SK-N-SH (cell line): ENCODE results near the gene TTC19. TPM values are rescaled to one million over a fixed set of nuclear protein-coding genes. Genes with fewer than 3 reads are reported as not detected.

Experiments
- CTCF ChIA-PET: fragments of 300-600, 350-600 bp; formaldehyde crosslinking; extraction: SDS; loops from one replicate; lab custom pipeline; 2021; lab: Yijun Ruan, JAX
- POLR2A ChIA-PET: fragments of 350-600 bp; sonication (Branson Sonifier 250); formaldehyde crosslinking; extraction: SDS; loops from one replicate; lab custom pipeline; 2020; ENCODE audit warnings: antibody characterized with exemption, inconsistent platforms; lab: Yijun Ruan, JAX
- DNase-seq: peaks from one replicate; pipeline ENCODE4 v3.0.0; 2012
- H2AFZ ChIP-seq: fragments of 200-600 bp; sonication (generic); 2 replicates; pipeline ENCODE4 v1.8.1; 2016; ENCODE audit warnings: antibody characterized with exemption, mild to moderate bottlenecking, low read depth
- H3F3A ChIP-seq: fragments of 200-600 bp; sonication (generic); replicated peaks from 2 replicates; pipeline ENCODE3; 2016; ENCODE audit warnings: antibody characterized with exemption, mild to moderate bottlenecking; ENCODE audit not compliant: insufficient read depth
- H3K27ac ChIP-seq, 2 experiments: fragments of 200-500 bp in 1 of 2; fragments of 200-600 bp in 1 of 2; sonication (Bioruptor generic) in 1 of 2; sonication (generic), shearing (Covaris generic) in 1 of 2; 2 replicates each; pipeline versions ENCODE4 v1.5.1 to v1.6.1; 2014 to 2016; ENCODE audit warnings: low read depth in 2 of 2, inconsistent platforms in 1 of 2, low read length in 1 of 2, mild to moderate bottlenecking in 1 of 2, mixed read lengths in 1 of 2
- H3K27me3 ChIP-seq: fragments of 200-600 bp; sonication (generic), shearing (Covaris generic); 2 replicates; pipeline ENCODE4 v1.6.1; 2016; ENCODE audit warnings: mixed run types; ENCODE audit not compliant: insufficient read depth
- H3K36me3 ChIP-seq, 2 experiments: fragments of 200-500 bp in 1 of 2; fragments of 200-600 bp in 1 of 2; sonication (Bioruptor generic) in 1 of 2; sonication (generic) in 1 of 2; replicated peaks in 1 of 2; 2 replicates each; pipeline versions ENCODE3 to v1.5.1; 2014 to 2016; ENCODE audit warnings: low read length in 1 of 2, mild to moderate bottlenecking in 1 of 2; ENCODE audit not compliant: insufficient read depth in 2 of 2, control insufficient read depth in 1 of 2
- H3K4me1 ChIP-seq, 2 experiments: fragments of 200-500 bp in 1 of 2; fragments of 200-600 bp in 1 of 2; sonication (Bioruptor generic) in 1 of 2; sonication (generic), shearing (Covaris generic) in 1 of 2; 2 replicates each; pipeline versions ENCODE4 v1.5.1 to v1.6.1; 2014 to 2016; ENCODE audit warnings: low read depth in 1 of 2, low read length in 1 of 2, mixed run types in 1 of 2; ENCODE audit not compliant: insufficient read depth in 2 of 2, control insufficient read depth in 1 of 2
- H3K4me2 ChIP-seq: fragments of 200-600 bp; sonication (generic), shearing (Covaris generic); 2 replicates; pipeline ENCODE4 v1.6.1; 2017; ENCODE audit warnings: mixed run types
- H3K4me3 ChIP-seq, 2 experiments: fragments of 200-500 bp in 1 of 2; fragments of 200-600 bp in 1 of 2; sonication (Bioruptor generic) in 1 of 2; sonication (generic), shearing (Covaris generic) in 1 of 2; 2 replicates each; pipeline versions ENCODE4 v1.5.1 to v1.8.1; 2014 to 2016; ENCODE audit warnings: low read depth in 2 of 2, inconsistent platforms in 1 of 2, low read length in 1 of 2, mild to moderate bottlenecking in 1 of 2, mixed read lengths in 1 of 2, moderate library complexity in 1 of 2
- H3K79me2 ChIP-seq: fragments of 200-600 bp; sonication (generic); 2 replicates; pipeline ENCODE4 v1.8.1; 2017; ENCODE audit warnings: mild to moderate bottlenecking; ENCODE audit not compliant: insufficient read depth
- H3K9ac ChIP-seq: fragments of 200-600 bp; sonication (generic); 2 replicates; pipeline ENCODE4 v1.6.1; 2017; ENCODE audit warnings: mixed run types
- H3K9me2 ChIP-seq: fragments of 200-600 bp; sonication (generic); 2 replicates; pipeline ENCODE4 v1.6.1; 2017; ENCODE audit warnings: mixed run types
- H3K9me3 ChIP-seq: fragments of 200-600 bp; sonication (generic); 2 replicates; pipeline ENCODE4 v1.6.1; 2017; ENCODE audit warnings: mixed run types, mild to moderate bottlenecking, moderate library complexity
- H4K20me1 ChIP-seq: fragments of 200-600 bp; sonication (generic); 2 replicates; pipeline ENCODE4 v1.6.1; 2017; ENCODE audit warnings: mild to moderate bottlenecking, mixed run types; ENCODE audit not compliant: insufficient read depth
- CHD2 ChIP-seq: fragments of 150-350 bp; IDR thresholded peaks from 2 replicates; pipeline ENCODE4 v1.6.1; 2018; ENCODE audit warnings: low read length; ENCODE audit not compliant: partially characterized antibody
- EP300 ChIP-seq, 2 experiments: IDR thresholded peaks; 2 replicates each; pipeline versions ENCODE4 v1.4.0 to v1.6.1; 2012; ENCODE audit warnings: borderline replicate concordance in 1 of 2, low read depth in 1 of 2, low read length in 1 of 2
- EZH2phosphoT487 ChIP-seq: fragments of 200-600 bp; sonication (generic); IDR thresholded peaks from 2 replicates; pipeline ENCODE4 v1.6.1; 2017; ENCODE audit warnings: low read depth, mixed run types, mild to moderate bottlenecking, antibody characterized with exemption, moderate library complexity, borderline replicate concordance
- FOSL2 ChIP-seq: IDR thresholded peaks from 2 replicates; pipeline ENCODE4 v1.4.0; 2012; ENCODE audit warnings: low read depth, mild to moderate bottlenecking, moderate library complexity, borderline replicate concordance
- FOXM1 ChIP-seq: IDR thresholded peaks from 2 replicates; pipeline ENCODE4 v1.4.0; 2012; ENCODE audit warnings: low read depth, mild to moderate bottlenecking
- GATA2 ChIP-seq: sonication (generic); formaldehyde crosslinking; IDR thresholded peaks from 2 replicates; pipeline ENCODE4 v1.5.0; 2020; ENCODE audit warnings: mild to moderate bottlenecking, missing genetic modification reagents
- MEF2A ChIP-seq: IDR thresholded peaks from 2 replicates; pipeline ENCODE4 v1.4.0; 2012; ENCODE audit warnings: low read depth, borderline replicate concordance
- NFIC ChIP-seq: IDR thresholded peaks from 2 replicates; pipeline ENCODE4 v1.4.0; 2012; ENCODE audit warnings: borderline replicate concordance
- NRF1 ChIP-seq: IDR thresholded peaks from 2 replicates; pipeline ENCODE4 v1.6.1; 2012; ENCODE audit warnings: low read depth, mild to moderate bottlenecking, low read length
- RAD21 ChIP-seq: IDR thresholded peaks from 2 replicates; pipeline ENCODE4 v1.6.1; 2012; ENCODE audit warnings: mild to moderate bottlenecking, low read length
- RCOR1 ChIP-seq: fragments of 150-350 bp; IDR thresholded peaks from 2 replicates; pipeline ENCODE4 v1.6.1; 2017; ENCODE audit warnings: antibody characterized with exemption, low read length
- RFX5 ChIP-seq: IDR thresholded peaks from 2 replicates; pipeline ENCODE4 v1.6.1; 2012; ENCODE audit warnings: mild to moderate bottlenecking, improper control_type of control experiment, low read length
- RXRA ChIP-seq: IDR thresholded peaks from 2 replicates; pipeline ENCODE4 v1.4.0; 2012; ENCODE audit warnings: low read depth, mild to moderate bottlenecking, borderline replicate concordance
- SIN3A ChIP-seq: IDR thresholded peaks from 2 replicates; pipeline ENCODE4 v1.6.1; 2012; ENCODE audit warnings: low read depth, mild to moderate bottlenecking, low read length, moderate library complexity, borderline replicate concordance
- SMC3 ChIP-seq: IDR thresholded peaks from 2 replicates; pipeline ENCODE4 v1.6.1; 2012; ENCODE audit warnings: low read depth, low read length, improper control_type of control experiment
- TEAD4 ChIP-seq: IDR thresholded peaks from 2 replicates; pipeline ENCODE4 v1.4.0; 2012; ENCODE audit warnings: mild to moderate bottlenecking, borderline replicate concordance; ENCODE audit not compliant: insufficient read depth
- YY1 ChIP-seq: IDR thresholded peaks from 2 replicates; pipeline ENCODE4 v1.4.0; 2012; ENCODE audit warnings: low read depth, mild to moderate bottlenecking
- whole genome bisulfite sequencing: methylation state at CpG from one replicate; pipeline ENCODE4 v1.1.6; 2017; ENCODE audit warnings: low lambda C conversion rate; 5-methylcytosine and 5-hydroxymethylcytosine counted together
- polyA plus RNA-seq, 3 experiments: library from polyadenylated mRNA; depleted of rRNA; stranded (reverse); fragments of >200 nt; gene quantifications; 2 replicates each; pipeline ENCODE4 v1.2.3, GENCODE V29; 2012
- TF ChIP-seq, protein P1 (sequence below): fragments of 150-350 bp; IDR thresholded peaks from 2 replicates; pipeline ENCODE4 v1.6.1; 2016; ENCODE audit warnings: mild to moderate bottlenecking, low read depth, low read length
- TF ChIP-seq, protein P2 (sequence below): IDR thresholded peaks from 2 replicates; pipeline ENCODE4; 2012
- TF ChIP-seq, protein P3 (sequence below): IDR thresholded peaks from 2 replicates; pipeline ENCODE4 v1.4.0; 2012; ENCODE audit warnings: low read depth, borderline replicate concordance
- TF ChIP-seq, protein P4 (sequence below): IDR thresholded peaks from 2 replicates; pipeline ENCODE4 v1.4.0; 2012; ENCODE audit warnings: low read depth
- TF ChIP-seq, protein P5 (sequence below): IDR thresholded peaks from 2 replicates; pipeline ENCODE4 v1.6.1; 2012; ENCODE audit warnings: mild to moderate bottlenecking, low read depth, low read length, moderate library complexity
- TF ChIP-seq, protein P6 (sequence below): fragments of 200-600 bp; sonication (generic); IDR thresholded peaks from 2 replicates; pipeline ENCODE4 v1.6.1; 2017; ENCODE audit warnings: antibody characterized with exemption, mild to moderate bottlenecking, moderate library complexity

The TTC19 gene
- polyA plus RNA-seq, 1 of the 3 experiments (the other 2 are of a cell fraction): 6.6 TPM

DNA sequence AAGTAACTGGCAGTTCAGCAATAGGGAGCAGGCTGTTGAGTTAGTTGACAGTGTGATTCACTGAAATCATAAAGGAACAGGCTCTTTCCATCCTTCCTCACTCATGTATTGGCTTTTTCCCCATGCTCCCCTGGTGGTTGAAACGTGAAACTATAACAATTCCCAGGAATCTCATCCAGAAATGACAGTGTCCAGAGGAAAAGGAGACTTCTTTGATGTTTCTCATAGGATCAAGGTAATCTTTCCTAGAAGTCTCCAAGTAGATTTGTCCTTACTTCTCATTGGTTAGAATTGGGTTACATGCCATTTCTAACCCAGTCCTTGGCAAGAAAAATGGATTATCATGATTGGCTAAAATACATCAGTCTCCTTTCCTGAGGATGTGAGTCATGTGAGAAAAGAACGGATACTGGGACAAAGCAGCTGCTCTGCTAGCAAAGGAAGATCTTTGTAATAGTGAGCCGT lies 14.4 kb downstream of the TTC19 start (continued):
- TF ChIP-seq RXRA (no peak), RAD21 (no peak), TEAD4 (no peak), FOSL2 (peak; percentile 44; the same call in 1 of the 2 replicates), YY1 (no peak), RFX5 (no peak), NFIC (no peak), RCOR1 (no peak), SIN3A (no peak), SMC3 (peak; percentile 6; the same call in 1 of the 2 replicates)
- TF ChIP-seq, protein P1, sequence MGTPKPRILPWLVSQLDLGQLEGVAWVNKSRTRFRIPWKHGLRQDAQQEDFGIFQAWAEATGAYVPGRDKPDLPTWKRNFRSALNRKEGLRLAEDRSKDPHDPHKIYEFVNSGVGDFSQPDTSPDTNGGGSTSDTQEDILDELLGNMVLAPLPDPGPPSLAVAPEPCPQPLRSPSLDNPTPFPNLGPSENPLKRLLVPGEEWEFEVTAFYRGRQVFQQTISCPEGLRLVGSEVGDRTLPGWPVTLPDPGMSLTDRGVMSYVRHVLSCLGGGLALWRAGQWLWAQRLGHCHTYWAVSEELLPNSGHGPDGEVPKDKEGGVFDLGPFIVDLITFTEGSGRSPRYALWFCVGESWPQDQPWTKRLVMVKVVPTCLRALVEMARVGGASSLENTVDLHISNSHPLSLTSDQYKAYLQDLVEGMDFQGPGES: no peak
- TF ChIP-seq, protein P2, sequence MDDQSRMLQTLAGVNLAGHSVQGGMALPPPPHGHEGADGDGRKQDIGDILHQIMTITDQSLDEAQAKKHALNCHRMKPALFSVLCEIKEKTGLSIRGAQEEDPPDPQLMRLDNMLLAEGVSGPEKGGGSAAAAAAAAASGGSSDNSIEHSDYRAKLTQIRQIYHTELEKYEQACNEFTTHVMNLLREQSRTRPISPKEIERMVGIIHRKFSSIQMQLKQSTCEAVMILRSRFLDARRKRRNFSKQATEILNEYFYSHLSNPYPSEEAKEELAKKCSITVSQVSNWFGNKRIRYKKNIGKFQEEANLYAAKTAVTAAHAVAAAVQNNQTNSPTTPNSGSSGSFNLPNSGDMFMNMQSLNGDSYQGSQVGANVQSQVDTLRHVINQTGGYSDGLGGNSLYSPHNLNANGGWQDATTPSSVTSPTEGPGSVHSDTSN: no peak
- TF ChIP-seq, protein P3, sequence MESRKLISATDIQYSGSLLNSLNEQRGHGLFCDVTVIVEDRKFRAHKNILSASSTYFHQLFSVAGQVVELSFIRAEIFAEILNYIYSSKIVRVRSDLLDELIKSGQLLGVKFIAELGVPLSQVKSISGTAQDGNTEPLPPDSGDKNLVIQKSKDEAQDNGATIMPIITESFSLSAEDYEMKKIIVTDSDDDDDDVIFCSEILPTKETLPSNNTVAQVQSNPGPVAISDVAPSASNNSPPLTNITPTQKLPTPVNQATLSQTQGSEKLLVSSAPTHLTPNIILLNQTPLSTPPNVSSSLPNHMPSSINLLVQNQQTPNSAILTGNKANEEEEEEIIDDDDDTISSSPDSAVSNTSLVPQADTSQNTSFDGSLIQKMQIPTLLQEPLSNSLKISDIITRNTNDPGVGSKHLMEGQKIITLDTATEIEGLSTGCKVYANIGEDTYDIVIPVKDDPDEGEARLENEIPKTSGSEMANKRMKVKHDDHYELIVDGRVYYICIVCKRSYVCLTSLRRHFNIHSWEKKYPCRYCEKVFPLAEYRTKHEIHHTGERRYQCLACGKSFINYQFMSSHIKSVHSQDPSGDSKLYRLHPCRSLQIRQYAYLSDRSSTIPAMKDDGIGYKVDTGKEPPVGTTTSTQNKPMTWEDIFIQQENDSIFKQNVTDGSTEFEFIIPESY: no peak
- TF ChIP-seq, protein P4, sequence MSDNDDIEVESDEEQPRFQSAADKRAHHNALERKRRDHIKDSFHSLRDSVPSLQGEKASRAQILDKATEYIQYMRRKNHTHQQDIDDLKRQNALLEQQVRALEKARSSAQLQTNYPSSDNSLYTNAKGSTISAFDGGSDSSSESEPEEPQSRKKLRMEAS: no peak

DNA sequence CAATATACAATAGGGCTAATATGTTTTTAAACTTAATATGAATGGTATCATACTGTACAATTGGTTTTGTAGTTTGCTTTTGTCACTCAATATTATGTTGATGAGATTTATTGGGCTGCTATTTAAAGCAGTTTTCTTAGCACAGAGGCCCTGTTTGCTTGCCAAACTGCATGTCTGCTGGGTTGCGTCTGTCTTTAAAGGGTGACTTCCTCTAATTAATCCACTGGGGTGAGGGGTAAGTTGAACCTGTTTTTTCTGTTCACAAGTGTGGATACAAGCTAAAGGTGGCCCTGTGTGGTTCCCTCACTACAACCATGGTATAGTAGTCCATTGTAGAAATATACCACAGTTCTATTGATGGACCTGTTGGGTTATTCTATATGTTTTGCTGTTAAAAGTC lies 19.7 kb downstream of the TTC19 start:
- Histone ChIP-seq H3K4me3 (no peak overlapping the region), H2AFZ (no peak overlapping the region), H3F3A (peaks cover 52% of the 10 kb centered on the region), H3K79me2 (peaks cover 88% of the 10 kb centered on the region), H4K20me1 (no peaks in the 10 kb centered on the region), H3K9me2 (no peaks in the 10 kb centered on the region), H3K4me2 (no peak overlapping the region), H3K9me3 (no peaks in the 10 kb centered on the region), H3K9ac (no peak overlapping the region), H3K36me3 (peaks cover 45 to 83% of the 10 kb centered on the region in 2 experiments), H3K27ac (no peak overlapping the region; a peak in 1 of 4 replicates), H3K27me3 (no peaks in the 10 kb centered on the region), H3K4me1 (peaks cover 0 to 8% of the 10 kb centered on the region in 2 experiments; a peak in 1 of 4 replicates)
- 100% methylated on average over 1 of the region's 1 CpG for WGBS
- ChIA-PET POLR2A (interaction anchor here (0.6 kb wide), 1 partner anchor 7 kb away, joined by 3 read pairs; no protein-coding TSS in a partner anchor), CTCF (interaction anchor here (0.6 kb wide), 1 partner anchor 20 kb away, joined by 3 read pairs; no protein-coding TSS in a partner anchor)
- DNase-seq: no peak
- TF ChIP-seq GATA2 (CRISPR knock-in tag) (no peak), EZH2phosphoT487 (no peak), MEF2A (no peak), RXRA (no peak), EP300 (IDR thresholded peaks at IDR 0.05; ENCODE audit: borderline replicate concordance in 1 of 2, low read depth in 1 of 2, low read length in 1 of 2) (no peak), FOXM1 (no peak), NRF1 (no peak), CHD2 (no peak), RAD21 (no peak)
- TF ChIP-seq, protein P5, sequence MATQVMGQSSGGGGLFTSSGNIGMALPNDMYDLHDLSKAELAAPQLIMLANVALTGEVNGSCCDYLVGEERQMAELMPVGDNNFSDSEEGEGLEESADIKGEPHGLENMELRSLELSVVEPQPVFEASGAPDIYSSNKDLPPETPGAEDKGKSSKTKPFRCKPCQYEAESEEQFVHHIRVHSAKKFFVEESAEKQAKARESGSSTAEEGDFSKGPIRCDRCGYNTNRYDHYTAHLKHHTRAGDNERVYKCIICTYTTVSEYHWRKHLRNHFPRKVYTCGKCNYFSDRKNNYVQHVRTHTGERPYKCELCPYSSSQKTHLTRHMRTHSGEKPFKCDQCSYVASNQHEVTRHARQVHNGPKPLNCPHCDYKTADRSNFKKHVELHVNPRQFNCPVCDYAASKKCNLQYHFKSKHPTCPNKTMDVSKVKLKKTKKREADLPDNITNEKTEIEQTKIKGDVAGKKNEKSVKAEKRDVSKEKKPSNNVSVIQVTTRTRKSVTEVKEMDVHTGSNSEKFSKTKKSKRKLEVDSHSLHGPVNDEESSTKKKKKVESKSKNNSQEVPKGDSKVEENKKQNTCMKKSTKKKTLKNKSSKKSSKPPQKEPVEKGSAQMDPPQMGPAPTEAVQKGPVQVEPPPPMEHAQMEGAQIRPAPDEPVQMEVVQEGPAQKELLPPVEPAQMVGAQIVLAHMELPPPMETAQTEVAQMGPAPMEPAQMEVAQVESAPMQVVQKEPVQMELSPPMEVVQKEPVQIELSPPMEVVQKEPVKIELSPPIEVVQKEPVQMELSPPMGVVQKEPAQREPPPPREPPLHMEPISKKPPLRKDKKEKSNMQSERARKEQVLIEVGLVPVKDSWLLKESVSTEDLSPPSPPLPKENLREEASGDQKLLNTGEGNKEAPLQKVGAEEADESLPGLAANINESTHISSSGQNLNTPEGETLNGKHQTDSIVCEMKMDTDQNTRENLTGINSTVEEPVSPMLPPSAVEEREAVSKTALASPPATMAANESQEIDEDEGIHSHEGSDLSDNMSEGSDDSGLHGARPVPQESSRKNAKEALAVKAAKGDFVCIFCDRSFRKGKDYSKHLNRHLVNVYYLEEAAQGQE: no peak
- TF ChIP-seq, protein P6, sequence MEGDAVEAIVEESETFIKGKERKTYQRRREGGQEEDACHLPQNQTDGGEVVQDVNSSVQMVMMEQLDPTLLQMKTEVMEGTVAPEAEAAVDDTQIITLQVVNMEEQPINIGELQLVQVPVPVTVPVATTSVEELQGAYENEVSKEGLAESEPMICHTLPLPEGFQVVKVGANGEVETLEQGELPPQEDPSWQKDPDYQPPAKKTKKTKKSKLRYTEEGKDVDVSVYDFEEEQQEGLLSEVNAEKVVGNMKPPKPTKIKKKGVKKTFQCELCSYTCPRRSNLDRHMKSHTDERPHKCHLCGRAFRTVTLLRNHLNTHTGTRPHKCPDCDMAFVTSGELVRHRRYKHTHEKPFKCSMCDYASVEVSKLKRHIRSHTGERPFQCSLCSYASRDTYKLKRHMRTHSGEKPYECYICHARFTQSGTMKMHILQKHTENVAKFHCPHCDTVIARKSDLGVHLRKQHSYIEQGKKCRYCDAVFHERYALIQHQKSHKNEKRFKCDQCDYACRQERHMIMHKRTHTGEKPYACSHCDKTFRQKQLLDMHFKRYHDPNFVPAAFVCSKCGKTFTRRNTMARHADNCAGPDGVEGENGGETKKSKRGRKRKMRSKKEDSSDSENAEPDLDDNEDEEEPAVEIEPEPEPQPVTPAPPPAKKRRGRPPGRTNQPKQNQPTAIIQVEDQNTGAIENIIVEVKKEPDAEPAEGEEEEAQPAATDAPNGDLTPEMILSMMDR: no peak
